MM.1S (cell line): ENCODE results near the gene NACA2.

Experiments
- EZH2 ChIP-seq: fragments of 300-600 bp; sonication (generic); optimal IDR thresholded peaks from 2 replicates; pipeline ENCODE3; 2017; ENCODE audit warnings: low read depth, mild to moderate bottlenecking, antibody characterized with exemption, low read length, mixed read lengths
- EZH2phosphoT487 ChIP-seq: fragments of 300-600 bp; sonication (generic); IDR thresholded peaks from 2 replicates; pipeline ENCODE4 v1.6.1; 2018; ENCODE audit warnings: antibody characterized with exemption, low read length
- TF ChIP-seq, protein P1 (sequence below): fragments of 300-600 bp; sonication (generic); IDR thresholded peaks from 2 replicates; pipeline ENCODE4 v1.5.1; 2016; ENCODE audit warnings: antibody characterized with exemption, low read length, mixed read lengths

DNA sequence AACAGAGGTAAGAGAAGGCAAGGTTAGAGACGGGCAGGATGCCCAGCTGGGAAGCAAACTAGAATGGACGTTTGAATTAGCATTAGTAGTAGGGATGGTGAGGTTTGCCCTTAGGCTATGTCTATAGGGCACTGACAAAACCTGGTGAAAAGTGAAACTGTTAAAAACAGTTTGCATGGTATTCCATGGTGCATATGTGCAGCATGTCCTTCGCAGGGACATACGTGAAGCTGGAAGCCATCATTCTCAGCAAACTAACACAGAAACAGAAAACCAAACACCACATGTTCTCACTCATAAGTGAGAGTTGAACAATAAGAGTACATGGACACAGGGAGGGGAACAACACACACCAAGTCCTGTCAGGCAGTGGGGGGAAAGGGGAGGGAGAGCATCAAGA is 25.8 kb downstream of the NACA2 start:
- TF ChIP-seq, protein P1, sequence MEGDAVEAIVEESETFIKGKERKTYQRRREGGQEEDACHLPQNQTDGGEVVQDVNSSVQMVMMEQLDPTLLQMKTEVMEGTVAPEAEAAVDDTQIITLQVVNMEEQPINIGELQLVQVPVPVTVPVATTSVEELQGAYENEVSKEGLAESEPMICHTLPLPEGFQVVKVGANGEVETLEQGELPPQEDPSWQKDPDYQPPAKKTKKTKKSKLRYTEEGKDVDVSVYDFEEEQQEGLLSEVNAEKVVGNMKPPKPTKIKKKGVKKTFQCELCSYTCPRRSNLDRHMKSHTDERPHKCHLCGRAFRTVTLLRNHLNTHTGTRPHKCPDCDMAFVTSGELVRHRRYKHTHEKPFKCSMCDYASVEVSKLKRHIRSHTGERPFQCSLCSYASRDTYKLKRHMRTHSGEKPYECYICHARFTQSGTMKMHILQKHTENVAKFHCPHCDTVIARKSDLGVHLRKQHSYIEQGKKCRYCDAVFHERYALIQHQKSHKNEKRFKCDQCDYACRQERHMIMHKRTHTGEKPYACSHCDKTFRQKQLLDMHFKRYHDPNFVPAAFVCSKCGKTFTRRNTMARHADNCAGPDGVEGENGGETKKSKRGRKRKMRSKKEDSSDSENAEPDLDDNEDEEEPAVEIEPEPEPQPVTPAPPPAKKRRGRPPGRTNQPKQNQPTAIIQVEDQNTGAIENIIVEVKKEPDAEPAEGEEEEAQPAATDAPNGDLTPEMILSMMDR, result no peak
- TF ChIP-seq EZH2 (no peak), EZH2phosphoT487 (no peak)
